GM19438 (cell line): ENCODE results near the gene MB.

Experiments
- ATAC-seq: cut with Tn5 transposase; IDR thresholded peaks from one replicate; pipeline ENCODE4 v1.9.1; 2021; ENCODE audit warnings: low read depth; ENCODE audit not compliant: unreplicated experiment

The MB gene

GRCh38 chr22:35578836-35579575, 38.1 kb downstream of the MB start:
- no peak for ATAC-seq

DNA sequence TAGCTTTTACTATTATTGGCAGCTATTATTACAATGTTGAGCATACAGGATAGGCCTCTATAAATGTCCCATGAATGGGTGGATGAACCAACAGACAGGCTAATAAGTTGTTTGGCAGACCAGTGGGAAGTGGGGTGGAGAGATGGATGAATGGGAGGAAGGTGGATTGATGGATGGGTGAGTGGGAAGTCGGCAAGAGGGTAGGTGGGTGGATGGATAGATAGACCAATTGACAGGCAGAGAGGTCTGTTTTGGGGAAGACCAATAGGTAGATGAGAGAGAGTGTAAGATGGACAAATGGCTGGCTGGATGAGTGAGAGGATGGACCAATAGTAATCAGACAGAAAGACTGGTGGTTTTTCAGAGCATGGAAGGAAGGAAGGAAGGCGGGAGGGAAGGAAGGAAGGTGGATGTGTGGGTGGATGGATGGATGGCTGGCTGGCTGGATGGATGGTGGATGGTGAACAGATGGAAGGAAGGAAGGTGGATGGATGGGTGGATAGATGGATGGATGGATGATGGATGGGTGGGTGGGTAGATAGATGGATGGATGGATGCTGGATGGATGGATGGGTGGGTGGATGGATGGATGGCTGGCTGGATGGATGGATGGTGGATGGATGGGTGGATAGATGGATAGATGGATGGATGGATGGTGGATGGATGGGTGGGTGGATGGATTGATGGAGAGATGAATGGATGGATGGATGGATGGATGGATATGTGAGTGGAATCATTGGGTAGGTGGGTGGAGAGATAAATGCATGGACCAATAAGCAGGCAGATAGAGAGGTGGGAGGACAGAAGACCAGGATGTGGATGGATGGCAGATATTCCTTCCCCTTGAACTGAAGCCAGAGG, 39.1 kb downstream of the MB start:
- ATAC-seq: no peak

GRCh38 chr22:35576671-35577070, 40.5 kb downstream of the MB start:
- ATAC-seq: no peak

DNA sequence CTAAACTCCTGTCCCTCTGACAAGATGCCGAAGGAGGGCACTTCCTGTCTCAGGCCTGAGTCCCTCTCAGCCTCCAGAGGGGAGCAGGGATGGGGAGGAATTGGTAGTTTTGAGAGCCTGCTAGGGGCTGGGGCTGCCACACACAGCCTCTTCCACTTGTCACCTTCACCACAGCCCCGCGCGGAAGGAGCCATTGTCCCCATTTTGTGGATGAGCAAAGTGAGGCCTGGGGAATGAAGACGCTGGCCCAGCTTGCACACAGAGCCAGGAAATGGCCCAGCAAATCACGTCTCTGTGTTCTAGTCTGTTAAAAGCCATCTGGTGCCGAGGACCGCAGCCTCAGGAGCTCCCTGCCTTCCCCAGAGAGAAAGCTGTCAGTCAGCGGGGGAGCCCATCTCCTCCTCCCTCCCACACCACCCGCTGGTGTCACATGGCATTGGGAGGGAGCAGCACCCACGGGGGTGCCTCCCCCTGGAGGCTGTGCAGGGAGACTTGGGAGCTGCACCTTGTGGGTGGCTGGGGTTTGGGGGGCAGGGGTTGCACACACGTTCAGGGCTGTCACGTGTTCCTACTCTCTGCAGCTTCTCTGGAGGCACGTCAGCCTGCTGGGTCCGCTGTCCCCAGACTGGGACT, 41.9 kb downstream of the MB start:
- no peak for ATAC-seq

DNA sequence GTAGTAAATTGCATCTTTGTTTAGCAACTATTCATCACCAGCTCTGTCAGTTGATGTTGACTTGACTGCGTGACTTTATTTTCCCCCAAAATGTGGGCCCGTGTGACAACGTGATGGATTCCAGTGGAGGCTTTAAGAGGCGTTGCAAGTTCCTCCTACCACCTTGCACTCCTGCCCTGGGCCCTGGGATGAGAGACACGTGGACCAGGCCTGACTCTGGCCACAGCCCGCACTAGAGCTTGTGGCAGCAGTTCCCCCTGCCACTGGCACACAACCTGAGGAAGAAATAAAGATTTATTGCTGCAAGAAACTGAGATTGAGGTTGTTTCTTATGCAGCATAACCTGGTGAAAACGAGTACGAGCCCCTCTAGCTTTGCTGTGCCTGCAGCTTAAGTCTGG, 44.6 kb downstream of the MB start:
- ATAC-seq: no peak

GRCh38 chr22:35570686-35571194, 46.4 kb downstream of the MB start:
- ATAC-seq: no peak

GRCh38 chr22:35569916-35570315, 47.2 kb downstream of the MB start:
- no peak for ATAC-seq

GRCh38 chr22:35568751-35569739, 48.1 kb downstream of the MB start:
- no peak for ATAC-seq

DNA sequence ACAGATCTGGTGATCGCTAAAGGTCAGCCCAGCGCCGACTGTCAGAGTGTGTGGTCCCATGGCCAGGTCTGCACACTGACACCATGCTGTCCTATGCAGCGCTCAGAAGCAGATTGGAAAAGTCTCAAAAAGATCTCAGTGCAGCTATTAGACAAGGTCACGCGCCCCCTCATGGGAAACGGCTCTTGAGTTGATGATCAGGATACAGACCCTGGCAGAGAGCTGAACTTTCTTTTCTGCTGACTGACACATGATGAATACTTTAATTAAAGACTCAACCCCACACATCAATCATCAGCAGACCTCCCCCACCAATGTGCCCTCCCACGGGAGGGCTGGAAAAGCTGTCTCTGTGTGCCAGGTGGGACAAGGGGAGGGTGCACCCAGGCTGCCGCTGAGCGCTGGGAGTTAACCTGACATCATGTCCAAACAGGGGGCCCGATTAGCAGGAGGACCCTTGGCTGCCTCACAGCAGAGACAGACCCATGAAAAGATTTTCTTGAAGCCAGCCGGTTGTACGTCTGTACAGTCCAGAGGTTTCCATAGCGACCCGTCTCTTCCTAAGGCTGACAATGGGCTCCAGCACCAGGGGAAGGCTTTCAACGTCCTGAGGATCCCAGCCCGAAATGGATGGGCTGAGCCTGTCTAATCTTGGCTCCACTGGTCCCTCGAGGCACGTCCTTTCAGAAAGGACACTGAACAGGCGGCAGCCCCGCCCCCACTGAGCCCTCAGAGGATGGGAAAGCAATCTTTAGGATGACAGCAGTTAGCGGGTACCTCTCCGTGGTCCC, 49.6 kb downstream of the MB start:
- no peak for ATAC-seq

GRCh38 chr22:35564975-35565867, 51.9 kb downstream of the MB start:
- no peak for ATAC-seq

DNA sequence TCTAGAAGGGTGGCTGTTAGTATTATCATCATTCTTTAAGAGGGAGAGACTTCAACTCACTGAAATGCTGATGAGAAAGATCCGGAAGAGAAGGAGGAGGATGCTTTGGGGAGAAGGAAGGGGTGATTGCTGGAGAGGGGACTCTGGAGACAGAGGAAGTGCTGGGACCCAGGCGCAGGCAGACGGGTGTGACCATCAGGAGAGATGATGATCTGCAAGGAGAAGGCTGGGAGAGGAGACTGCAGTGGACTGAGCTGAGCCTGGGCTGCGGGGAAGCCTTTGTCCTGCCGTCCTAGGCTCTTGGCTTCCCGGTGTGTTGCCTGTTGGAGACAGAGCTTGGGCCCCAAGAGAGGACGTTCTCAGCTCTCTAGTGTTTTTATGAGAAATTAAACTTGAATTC, 53.9 kb downstream of the MB start:
- no peak for ATAC-seq

- no peak for ATAC-seq
Measured at GRCh38 chr22:35561796-35562526, 55.2 kb downstream of the MB start.

DNA sequence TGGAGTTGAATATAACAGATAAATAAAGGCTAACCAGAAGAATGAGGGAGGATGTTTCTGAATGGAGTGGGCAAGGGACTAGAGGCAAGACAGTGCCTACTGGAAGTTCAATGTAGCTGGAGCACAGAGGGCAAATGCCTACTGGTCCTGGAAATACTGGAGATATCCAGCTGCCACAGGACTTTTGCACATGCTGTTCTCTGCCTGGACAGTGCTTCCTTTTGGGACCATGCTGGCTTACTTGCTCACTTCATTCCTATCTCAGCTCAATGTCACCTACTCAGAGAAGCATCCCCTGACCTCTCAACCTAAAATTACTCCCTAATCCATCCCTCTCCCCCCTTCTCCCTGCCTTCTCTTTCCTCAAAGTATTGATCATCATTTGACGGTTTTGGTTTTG, 56.3 kb downstream of the MB start:
- no peak for ATAC-seq

GRCh38 chr22:35560366-35560765, 56.8 kb downstream of the MB start:
- ATAC-seq: no peak

DNA sequence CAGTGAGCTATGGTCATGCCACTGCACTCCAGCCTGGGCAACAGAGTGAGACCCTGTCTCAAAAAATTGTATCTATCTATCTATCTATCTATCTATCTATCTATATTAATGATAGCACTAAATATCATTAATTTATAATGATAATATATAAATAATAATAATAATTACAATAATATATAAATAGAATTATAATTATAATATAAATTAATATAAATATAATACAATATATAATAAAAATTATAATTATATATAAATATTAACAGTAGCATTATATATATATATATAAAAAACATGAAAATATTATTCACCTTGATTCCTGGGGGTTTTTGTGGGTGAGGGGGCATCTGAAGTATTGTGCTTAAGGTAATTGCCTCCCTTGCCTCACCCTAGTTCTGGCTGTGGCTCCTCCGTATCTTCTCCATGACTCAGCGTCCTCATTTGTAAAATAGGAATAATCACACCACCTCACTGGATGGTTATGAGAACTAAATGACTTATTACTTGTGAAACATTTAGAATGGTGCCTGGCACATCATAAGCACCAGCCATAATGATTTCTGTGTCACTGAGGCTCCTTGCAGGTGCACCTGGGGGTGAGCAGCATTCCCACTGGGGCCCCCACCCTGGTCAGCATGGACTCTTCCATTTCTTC, 57.6 kb downstream of the MB start:
- ATAC-seq: no peak

DNA sequence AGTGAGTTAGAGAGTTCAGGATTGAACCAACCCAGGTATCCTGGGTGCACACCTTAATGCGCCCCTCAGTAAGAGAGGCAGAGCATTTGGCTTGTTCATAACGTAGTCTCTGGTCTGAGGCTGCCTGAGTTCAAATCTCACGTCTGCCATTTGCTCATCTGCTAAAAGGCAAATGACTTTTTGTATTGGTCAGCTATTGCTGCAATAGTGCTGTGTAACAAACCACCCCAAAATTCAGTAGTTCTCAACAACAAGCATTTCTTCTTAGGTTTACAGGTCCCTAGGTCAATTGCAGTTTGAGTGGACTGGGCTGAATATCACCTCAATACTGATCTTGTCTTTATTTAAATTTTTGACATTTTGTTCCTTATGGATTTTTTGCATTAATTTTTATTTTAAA, 58.4 kb downstream of the MB start:
- ATAC-seq: no peak

DNA sequence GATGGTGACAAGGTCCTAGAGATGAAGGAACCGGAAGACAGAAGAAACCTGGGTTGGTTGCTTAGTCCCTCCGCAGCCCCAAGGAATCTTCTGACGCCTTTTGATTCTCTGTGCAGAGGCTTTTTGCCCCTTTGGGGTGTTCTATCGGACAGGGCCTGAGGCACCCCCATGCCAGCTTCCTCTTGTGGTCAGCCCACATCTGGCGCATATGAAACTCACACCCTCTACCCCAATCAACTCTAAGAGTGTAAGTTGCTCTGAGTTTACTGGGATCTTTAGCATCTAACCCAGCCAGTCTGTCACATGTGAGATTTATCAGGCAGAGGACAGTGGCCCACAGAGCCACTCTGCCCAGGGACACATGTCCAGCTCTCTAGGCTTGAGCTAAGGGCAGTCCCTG, 59.1 kb downstream of the MB start:
- no peak for ATAC-seq
